ENCODE measurements around the gene FANCE. TPM values are rescaled to one million over a fixed set of nuclear protein-coding genes. Genes with fewer than 3 reads are reported as not detected.

The FANCE gene
- total RNA-seq, 1 experiment from 2014 or later: 16.1 TPM

DNA sequence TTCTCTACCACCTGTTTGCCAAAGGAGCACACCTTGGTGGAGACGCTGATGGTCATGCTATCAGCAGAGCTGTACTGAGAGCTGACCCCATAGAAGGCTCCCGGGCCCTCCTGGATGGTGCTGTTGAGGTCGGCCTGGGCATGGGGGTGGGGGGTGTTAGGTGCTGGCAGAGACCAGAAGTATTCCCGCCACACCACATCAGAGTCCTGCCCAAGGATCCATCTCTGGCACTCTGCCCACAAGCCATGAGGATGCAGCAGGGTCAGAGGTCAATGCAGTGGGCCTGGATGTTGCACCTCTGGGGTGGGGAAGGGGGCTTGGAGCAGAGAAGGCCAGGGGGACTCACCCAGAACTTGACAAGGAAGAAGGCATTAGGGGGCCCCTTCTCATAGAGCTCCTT, 23.4 kb downstream of the FANCE start:
- CTCF ChIA-PET: no interaction called here
- Histone ChIP-seq H3K27me3 (ENCODE audit: insufficient read depth, low read length) (no peaks in the 10 kb centered on the region), H2AFZ (ENCODE audit: low read depth, low read length, poor library complexity, severe bottlenecking) (no peak overlapping the region), H3K36me3 (ENCODE audit: control insufficient read depth in 1 of 2, insufficient read depth in 2 of 2, low read length in 2 of 2) (peaks cover 12 to 18% of the 10 kb centered on the region in 2 experiments; a peak in 2 of 4 replicates), H3K9me3 (ENCODE audit: control insufficient read depth in 1 of 2, insufficient read depth in 1 of 2, low read depth in 1 of 2, low read length in 2 of 2) (no peaks in the 10 kb centered on the region), H3K4me3 (replicated peaks in 1 of 2; ENCODE audit: low read depth in 1 of 2, low read length in 2 of 2) (no peak overlapping the region), H3K4me2 (ENCODE audit: low read length) (no peak overlapping the region), H4K20me1 (ENCODE audit: insufficient read depth) (peaks cover 26% of the 10 kb centered on the region; the same call in 1 of the 2 replicates), H3K4me1 (ENCODE audit: control insufficient read depth in 1 of 2, insufficient read depth in 2 of 2, low read length in 2 of 2) (peaks cover 6 to 12% of the 10 kb centered on the region in 2 experiments; a peak in 3 of 4 replicates), H3K79me2 (ENCODE audit: insufficient read depth, low read length) (peaks cover 18% of the 10 kb centered on the region), H3K27ac (ENCODE audit: low read depth, low read length) (no peak overlapping the region), H3K9me2 (ENCODE audit: insufficient read depth) (no peaks in the 10 kb centered on the region), H3K9ac (ENCODE audit: low read length) (no peak overlapping the region)
- BruUV-seq (replicated peaks): no TSS peak
- intact Hi-C loops (cut with micrococcal nuclease): no loop called here
- TF ChIP-seq, protein P1, sequence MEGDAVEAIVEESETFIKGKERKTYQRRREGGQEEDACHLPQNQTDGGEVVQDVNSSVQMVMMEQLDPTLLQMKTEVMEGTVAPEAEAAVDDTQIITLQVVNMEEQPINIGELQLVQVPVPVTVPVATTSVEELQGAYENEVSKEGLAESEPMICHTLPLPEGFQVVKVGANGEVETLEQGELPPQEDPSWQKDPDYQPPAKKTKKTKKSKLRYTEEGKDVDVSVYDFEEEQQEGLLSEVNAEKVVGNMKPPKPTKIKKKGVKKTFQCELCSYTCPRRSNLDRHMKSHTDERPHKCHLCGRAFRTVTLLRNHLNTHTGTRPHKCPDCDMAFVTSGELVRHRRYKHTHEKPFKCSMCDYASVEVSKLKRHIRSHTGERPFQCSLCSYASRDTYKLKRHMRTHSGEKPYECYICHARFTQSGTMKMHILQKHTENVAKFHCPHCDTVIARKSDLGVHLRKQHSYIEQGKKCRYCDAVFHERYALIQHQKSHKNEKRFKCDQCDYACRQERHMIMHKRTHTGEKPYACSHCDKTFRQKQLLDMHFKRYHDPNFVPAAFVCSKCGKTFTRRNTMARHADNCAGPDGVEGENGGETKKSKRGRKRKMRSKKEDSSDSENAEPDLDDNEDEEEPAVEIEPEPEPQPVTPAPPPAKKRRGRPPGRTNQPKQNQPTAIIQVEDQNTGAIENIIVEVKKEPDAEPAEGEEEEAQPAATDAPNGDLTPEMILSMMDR (IDR thresholded peaks at IDR 0.05 in 2 of 3, conservative IDR thresholded peaks at IDR 0.05 in 1 of 3; ENCODE audit: borderline replicate concordance in 1 of 3, insufficient read depth in 1 of 3, low read depth in 2 of 3, low read length in 2 of 3): no peak
- TF ChIP-seq CBX3 (IDR thresholded peaks at IDR 0.05; ENCODE audit: low read depth) (no peak), ZNF274 (IDR thresholded peaks at IDR 0.05; ENCODE audit: low read depth, low read length) (no peak), EZH2 (IDR thresholded peaks at IDR 0.05) (no peak), ELF1 (IDR thresholded peaks at IDR 0.05; ENCODE audit: borderline replicate concordance, low read depth) (no peak), SP1 (IDR thresholded peaks at IDR 0.05; ENCODE audit: low read depth) (no peak), POLR2AphosphoS5 (IDR thresholded peaks at IDR 0.05; ENCODE audit: low read depth, low read length) (no peak), FOSL1 (IDR thresholded peaks at IDR 0.05; ENCODE audit: low read depth) (no peak), EZH2phosphoT487 (IDR thresholded peaks at IDR 0.05; ENCODE audit: borderline replicate concordance) (no peak), ZFX (IDR thresholded peaks at IDR 0.05) (no peak), RAD21 (IDR thresholded peaks at IDR 0.05; ENCODE audit: low read depth) (no peak), CEBPB (IDR thresholded peaks at IDR 0.05; ENCODE audit: low read depth) (no peak), TCF7L2 (IDR thresholded peaks at IDR 0.05; ENCODE audit: borderline replicate concordance, extremely low read depth, insufficient read depth, insufficient read length) (no peak), EGR1 (IDR thresholded peaks at IDR 0.05; ENCODE audit: low read depth) (no peak), YY1 (IDR thresholded peaks at IDR 0.05; ENCODE audit: extremely low read depth, insufficient replicate concordance, low read depth, low read length) (no peak)
- TF ChIP-seq, protein P2, sequence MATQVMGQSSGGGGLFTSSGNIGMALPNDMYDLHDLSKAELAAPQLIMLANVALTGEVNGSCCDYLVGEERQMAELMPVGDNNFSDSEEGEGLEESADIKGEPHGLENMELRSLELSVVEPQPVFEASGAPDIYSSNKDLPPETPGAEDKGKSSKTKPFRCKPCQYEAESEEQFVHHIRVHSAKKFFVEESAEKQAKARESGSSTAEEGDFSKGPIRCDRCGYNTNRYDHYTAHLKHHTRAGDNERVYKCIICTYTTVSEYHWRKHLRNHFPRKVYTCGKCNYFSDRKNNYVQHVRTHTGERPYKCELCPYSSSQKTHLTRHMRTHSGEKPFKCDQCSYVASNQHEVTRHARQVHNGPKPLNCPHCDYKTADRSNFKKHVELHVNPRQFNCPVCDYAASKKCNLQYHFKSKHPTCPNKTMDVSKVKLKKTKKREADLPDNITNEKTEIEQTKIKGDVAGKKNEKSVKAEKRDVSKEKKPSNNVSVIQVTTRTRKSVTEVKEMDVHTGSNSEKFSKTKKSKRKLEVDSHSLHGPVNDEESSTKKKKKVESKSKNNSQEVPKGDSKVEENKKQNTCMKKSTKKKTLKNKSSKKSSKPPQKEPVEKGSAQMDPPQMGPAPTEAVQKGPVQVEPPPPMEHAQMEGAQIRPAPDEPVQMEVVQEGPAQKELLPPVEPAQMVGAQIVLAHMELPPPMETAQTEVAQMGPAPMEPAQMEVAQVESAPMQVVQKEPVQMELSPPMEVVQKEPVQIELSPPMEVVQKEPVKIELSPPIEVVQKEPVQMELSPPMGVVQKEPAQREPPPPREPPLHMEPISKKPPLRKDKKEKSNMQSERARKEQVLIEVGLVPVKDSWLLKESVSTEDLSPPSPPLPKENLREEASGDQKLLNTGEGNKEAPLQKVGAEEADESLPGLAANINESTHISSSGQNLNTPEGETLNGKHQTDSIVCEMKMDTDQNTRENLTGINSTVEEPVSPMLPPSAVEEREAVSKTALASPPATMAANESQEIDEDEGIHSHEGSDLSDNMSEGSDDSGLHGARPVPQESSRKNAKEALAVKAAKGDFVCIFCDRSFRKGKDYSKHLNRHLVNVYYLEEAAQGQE (IDR thresholded peaks at IDR 0.05; ENCODE audit: low read depth): no peak
- TF ChIP-seq, protein P3, sequence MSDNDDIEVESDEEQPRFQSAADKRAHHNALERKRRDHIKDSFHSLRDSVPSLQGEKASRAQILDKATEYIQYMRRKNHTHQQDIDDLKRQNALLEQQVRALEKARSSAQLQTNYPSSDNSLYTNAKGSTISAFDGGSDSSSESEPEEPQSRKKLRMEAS (IDR thresholded peaks at IDR 0.05): no peak
- TF ChIP-seq, protein P4, sequence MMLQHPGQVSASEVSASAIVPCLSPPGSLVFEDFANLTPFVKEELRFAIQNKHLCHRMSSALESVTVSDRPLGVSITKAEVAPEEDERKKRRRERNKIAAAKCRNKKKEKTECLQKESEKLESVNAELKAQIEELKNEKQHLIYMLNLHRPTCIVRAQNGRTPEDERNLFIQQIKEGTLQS (IDR thresholded peaks at IDR 0.05): no peak
- no peak for ATAC-seq
- POLR2A ChIA-PET: interaction anchor here (1.5 kb wide), 1 partner anchor 13 kb away, joined by 3 read pairs; no protein-coding TSS in a partner anchor
- no peak for DNase-seq (ENCODE audit: low read depth, low spot score)
- RAD21 ChIA-PET (ENCODE audit: low non-redundant PET in 1 of 2, low total read pairs in 2 of 2, uncharacterized antibody in 2 of 2, unreplicated experiment in 2 of 2): no interaction called here

Data from HCT116 (cell line).